ENCODE measurements around the gene RBM48.

Gene RBM48

GRCh38 chr7:92547579-92547978, 19.0 kb downstream of the RBM48 start:
- Histone ChIP-seq H3K27ac (ENCODE audit: extremely low read depth, low read depth, low read length) (no peak overlapping the region), H3K36me3 (ENCODE audit: control insufficient read depth in 2 of 2, insufficient read depth in 1 of 2, low read length in 2 of 2) (no peaks in the 10 kb centered on the region), H3K9me3 (ENCODE audit: control insufficient read depth, insufficient read depth, low read depth, low read length) (no peaks in the 10 kb centered on the region), H3K4me1 (ENCODE audit: control insufficient read depth, insufficient read depth, low read length) (no peaks in the 10 kb centered on the region), H3K4me3 (ENCODE audit: low read depth, low read length) (no peak overlapping the region)
- ChIA-PET CTCF (no interaction called here), POLR2A (no interaction called here)
- no peak for TF ChIP-seq ZNF670 (tag by site-specific recombination; IDR thresholded peaks at IDR 0.05; ENCODE audit: low read depth)
- no peak for TF ChIP-seq HOXC10 (CRISPR knock-in tag; IDR thresholded peaks at IDR 0.05)
- no peak for TF ChIP-seq ZNF211 (tag by site-specific recombination; IDR thresholded peaks at IDR 0.05; ENCODE audit: low read depth)
- TF ChIP-seq KLF17 (tag by site-specific recombination; IDR thresholded peaks at IDR 0.05) = no peak
- TF ChIP-seq ZFP3 (tag by site-specific recombination; IDR thresholded peaks at IDR 0.05; ENCODE audit: low read depth) = no peak
- TF ChIP-seq ZBTB48 (tag by site-specific recombination; IDR thresholded peaks at IDR 0.05) = no peak
- TF ChIP-seq ZBTB1 (tag by site-specific recombination; IDR thresholded peaks at IDR 0.05) = no peak
- no peak for TF ChIP-seq GLIS1 (tag by site-specific recombination; IDR thresholded peaks at IDR 0.05)
- no peak for TF ChIP-seq ZNF248 (tag by site-specific recombination; IDR thresholded peaks at IDR 0.05)
- no peak for TF ChIP-seq ZNF664 (tag by site-specific recombination; IDR thresholded peaks at IDR 0.05)

- Histone ChIP-seq H3K4me1 (ENCODE audit: control insufficient read depth, insufficient read depth, low read length) (no peaks in the 10 kb centered on the region), H3K36me3 (ENCODE audit: control insufficient read depth in 2 of 2, insufficient read depth in 1 of 2, low read length in 2 of 2) (no peaks in the 10 kb centered on the region), H3K9me3 (ENCODE audit: control insufficient read depth, insufficient read depth, low read depth, low read length) (no peaks in the 10 kb centered on the region), H3K4me3 (ENCODE audit: low read depth, low read length) (no peak overlapping the region), H3K27ac (ENCODE audit: extremely low read depth, low read depth, low read length) (no peak overlapping the region)
- POLR2A ChIA-PET = interaction anchor here (1.7 kb wide), 1 partner anchor 22 kb away, joined by 8 read pairs; the partner anchor contains the start of genes PEX1 and RBM48
- CTCF ChIA-PET = interaction anchor here (0.7 kb wide), 1 partner anchor 61 kb away, joined by 6 read pairs; no protein-coding TSS in a partner anchor
- TF ChIP-seq ZNF132 (tag by site-specific recombination; IDR thresholded peaks at IDR 0.05; ENCODE audit: borderline replicate concordance) = no peak
These were observed 21.6 kb downstream of the RBM48 start for GRCh38 chr7:92550194-92550593.

- CTCF ChIA-PET = no interaction called here
These were observed 28.7 kb downstream of the RBM48 start for GRCh38 chr7:92557249-92557648.

More at GRCh38 chr7:92557249-92557648, 28.7 kb downstream of the RBM48 start:
- POLR2A ChIA-PET = no interaction called here
- H3K4me3 ChIP-seq (ENCODE audit: low read depth, low read length) = no peak overlapping the region
- TF ChIP-seq ZNF76 (tag by site-specific recombination; IDR thresholded peaks at IDR 0.05; ENCODE audit: borderline replicate concordance, low read depth) = no peak
- no peak for TF ChIP-seq ZNF174 (tag by site-specific recombination; IDR thresholded peaks at IDR 0.05)
- TF ChIP-seq ZNF341 (tag by site-specific recombination; IDR thresholded peaks at IDR 0.05; ENCODE audit: low read depth) = no peak
- TF ChIP-seq YY2 (tag by site-specific recombination; IDR thresholded peaks at IDR 0.05) = no peak
- no peak for TF ChIP-seq KLF17 (tag by site-specific recombination; IDR thresholded peaks at IDR 0.05)
- no peak for TF ChIP-seq ZNF704 (tag by site-specific recombination; IDR thresholded peaks at IDR 0.05)
- no peak for TF ChIP-seq ZBTB8A (tag by site-specific recombination; IDR thresholded peaks at IDR 0.05)
- no peak for TF ChIP-seq ZNF433 (tag by site-specific recombination; IDR thresholded peaks at IDR 0.05; ENCODE audit: low read depth)
- TF ChIP-seq ZNF10 (tag by site-specific recombination; IDR thresholded peaks at IDR 0.05) = no peak
- TF ChIP-seq ZNF48 (tag by site-specific recombination; IDR thresholded peaks at IDR 0.05) = no peak
- H3K9me3 ChIP-seq (ENCODE audit: control insufficient read depth, insufficient read depth, low read depth, low read length) = no peaks in the 10 kb centered on the region
- H3K4me1 ChIP-seq (ENCODE audit: control insufficient read depth, insufficient read depth, low read length) = no peaks in the 10 kb centered on the region
- H3K36me3 ChIP-seq (ENCODE audit: control insufficient read depth in 2 of 2, insufficient read depth in 1 of 2, low read length in 2 of 2) = peaks cover 10 to 20% of the 10 kb centered on the region in 2 experiments
- no peak overlapping the region for H3K27ac ChIP-seq (ENCODE audit: extremely low read depth, low read depth, low read length)
